ENCODE results near the gene GTPBP6.
"Not testable (repeated sequence)": the region's sequence is repeated elsewhere in the genome, so short reads cannot be mapped to it uniquely, and the experiment has no call there.

Gene GTPBP6

DNA sequence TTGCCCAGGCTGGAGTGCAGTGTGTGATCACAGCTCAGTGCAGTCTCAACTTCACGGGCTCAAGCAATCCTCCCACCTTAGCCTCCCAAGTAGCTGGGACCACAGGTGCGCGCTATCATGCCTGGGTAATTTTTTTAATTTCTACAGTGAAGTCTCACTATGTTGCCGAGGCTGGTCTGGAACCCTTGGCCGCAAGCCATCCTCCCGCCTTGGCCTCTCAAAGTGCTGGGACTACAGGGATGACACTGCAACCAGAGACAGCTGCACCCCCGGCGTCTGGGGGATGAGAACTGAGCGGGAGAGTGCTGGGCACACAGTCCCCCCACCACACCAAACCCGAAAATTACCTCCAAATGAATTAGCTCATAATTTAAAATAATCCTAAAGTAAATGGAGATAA, 33.1 kb upstream of the GTPBP6 start:
- DNase-seq, result no peak

DNA sequence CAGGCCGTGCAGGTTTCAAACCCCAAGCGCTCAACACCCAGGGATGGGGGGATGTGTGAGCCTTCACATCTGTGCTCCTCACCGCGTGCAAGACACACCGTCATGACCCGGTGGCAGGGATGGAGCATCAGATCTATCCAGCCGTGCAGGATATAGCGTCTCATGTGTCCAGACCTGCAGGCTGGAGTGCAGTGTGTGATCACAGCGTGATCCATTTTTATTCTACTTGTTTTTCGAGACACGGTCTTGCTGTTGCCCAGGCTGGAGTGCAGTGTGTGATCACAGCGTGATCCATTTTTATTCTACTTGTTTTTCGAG, 32.7 kb upstream of the GTPBP6 start:
- not testable (repeated sequence) for DNase-seq

DNA sequence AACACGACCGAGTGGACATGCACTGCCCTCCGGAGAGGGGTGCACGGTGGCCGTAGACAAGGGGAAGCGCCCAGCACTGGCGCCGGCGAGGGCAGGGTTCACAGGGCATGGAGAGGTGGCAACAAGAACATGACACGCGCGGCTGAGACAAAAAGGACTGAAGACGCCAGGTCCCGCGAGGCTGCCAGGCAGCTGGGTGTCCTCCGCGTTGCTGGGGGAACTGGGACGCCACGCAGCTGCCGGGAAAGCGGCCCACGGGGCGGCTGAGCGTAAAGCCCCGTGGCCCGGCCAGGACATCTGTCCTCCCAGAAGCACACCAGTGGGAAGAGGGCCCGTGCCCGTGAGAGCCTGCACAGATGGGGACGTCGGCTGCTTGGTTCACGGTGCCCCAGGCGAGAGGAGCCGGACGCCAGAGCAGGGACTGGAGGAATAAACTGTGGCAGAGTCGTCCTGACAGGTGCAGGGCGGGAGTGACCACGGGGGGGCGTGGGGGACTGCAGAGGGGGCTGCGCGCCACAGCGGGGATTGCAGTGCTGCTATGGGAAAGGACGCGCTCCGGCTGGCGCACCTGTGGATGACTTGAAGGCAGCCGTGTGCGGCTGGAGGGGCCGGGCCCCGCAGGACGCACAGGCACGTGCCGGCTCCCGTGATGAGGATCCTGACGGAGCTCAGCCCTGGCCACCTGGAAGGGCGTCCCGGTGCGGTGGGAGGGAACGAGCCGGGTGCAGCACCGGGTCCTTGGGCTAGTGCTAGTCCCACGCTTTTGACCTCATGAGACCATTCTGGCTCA, 32.1 kb upstream of the GTPBP6 start:
- DNase-seq, result no peak

DNA sequence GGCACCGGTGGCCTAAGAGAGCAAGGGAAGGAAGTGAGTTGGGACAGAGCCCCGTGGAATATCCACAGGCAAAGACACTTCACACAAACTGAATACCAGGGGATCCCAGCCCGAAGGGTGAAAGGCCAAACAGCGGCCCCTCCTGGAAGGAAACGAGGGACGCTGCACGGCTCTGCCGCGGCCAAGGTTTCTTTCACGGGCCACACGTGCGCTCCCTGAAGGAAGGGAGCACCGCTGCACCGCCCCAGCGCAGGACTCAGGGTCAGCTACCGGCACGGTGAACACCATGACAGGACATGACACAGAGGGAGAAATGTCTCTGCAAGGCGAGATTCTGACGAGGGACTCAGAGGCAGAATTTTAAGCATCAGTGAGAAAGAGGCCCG, 31.5 kb upstream of the GTPBP6 start:
- no peak for DNase-seq

DNA sequence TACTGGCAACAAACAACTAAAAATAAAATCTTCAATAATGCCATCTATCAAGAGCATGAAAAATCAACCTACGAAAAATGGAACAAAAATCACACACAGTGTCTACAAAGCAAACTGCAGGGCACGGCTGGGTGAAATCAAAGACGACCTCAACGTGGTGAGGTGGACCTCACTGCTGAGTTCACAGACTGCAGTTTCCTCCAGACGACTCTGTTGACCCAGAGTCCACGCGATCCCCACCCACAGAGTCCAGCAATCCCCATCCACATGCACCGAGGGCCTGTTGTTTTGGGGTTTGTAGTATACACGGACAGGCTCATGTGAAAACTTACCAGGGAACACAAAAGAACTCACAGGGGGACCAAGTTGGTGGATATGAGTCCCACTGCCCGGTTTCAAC, 31.1 kb upstream of the GTPBP6 start:
- DNase-seq, result no peak

DNA sequence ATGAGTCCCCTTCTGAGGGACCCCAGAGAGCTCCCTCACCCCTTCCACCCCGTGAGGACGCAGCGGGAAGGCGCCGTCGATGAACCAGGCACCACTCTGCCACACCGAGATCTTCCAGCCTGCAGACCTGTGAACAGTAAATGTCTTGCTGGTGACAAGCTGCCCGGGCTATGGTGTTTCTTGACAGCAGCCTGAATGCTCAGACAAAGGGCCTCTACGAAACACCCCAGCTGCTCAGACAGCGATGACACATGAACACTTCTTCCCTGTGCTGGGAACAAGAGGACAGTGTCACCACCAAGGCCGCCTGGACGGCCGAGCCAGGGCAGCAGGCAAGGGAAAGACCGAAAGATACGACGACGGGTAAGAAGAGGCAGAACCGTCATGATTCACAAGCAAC, 30.6 kb upstream of the GTPBP6 start:
- DNase-seq, result no peak

DNA sequence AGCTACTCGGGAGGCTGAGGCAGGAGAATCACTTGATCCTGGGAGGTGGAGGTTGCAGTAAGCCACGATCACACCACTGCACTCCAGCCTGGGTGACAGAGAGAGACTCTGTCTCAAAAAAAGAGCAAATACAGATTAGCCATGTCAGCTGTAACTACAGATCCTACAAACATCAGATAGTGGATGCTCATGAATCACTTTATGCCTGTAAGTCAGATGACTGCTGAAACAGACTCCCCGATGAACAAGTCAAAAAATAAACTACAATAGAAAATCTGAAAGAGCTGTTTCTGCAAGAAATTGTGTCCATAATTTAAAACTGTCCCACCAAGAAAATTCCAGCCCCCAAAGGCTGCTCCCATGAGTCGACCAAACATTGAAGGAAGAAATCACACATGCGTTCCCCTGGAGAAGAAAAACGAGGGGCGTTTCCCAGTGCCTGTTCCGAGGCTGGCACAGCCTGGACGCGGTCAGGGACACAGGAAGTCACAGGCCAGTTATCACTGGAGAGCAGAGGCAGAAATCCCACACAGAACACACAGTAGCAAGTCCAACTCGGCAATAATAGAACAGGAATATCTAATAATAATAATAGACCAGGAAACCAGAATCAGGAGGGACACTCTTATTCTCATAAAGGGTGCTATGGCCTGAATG, 30.0 kb upstream of the GTPBP6 start:
- no peak for DNase-seq

DNA sequence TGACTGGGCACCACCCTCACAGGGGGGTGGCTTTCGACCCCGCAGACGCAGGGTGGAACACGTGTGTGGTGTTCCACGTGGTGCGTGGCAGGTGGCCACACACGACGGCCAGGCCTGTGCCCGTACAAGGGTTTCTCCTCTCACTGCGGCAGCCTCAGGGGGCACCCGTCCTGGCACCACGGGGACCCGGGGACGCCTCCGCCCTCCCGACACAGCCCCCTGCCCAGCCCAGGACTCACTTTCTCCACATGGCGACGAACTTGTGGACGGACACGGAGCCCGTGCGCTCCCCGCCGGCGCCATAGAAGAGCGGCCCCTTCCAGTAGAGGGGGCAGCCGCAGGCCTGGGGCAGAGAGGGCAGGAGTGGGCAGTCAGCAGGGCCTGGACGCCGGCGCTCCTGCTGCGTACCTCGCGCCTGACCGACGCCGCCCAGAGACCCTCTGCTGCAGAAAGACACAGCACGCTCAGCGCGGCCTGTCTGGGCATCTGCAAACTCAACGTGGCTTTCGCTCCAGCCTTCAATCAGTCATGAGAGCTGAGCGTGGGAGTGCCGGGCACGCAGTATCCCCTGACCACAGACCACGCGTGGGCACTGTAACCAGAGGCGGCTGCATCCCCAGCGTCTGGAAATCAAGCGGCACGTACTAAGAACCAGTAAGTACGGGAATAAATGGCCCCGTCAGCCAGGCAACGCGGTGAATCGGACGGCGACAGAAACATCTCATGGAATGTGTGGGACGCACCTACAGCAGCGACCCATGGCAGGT, 28.9 kb upstream of the GTPBP6 start:
- DNase-seq, result no peak

DNA sequence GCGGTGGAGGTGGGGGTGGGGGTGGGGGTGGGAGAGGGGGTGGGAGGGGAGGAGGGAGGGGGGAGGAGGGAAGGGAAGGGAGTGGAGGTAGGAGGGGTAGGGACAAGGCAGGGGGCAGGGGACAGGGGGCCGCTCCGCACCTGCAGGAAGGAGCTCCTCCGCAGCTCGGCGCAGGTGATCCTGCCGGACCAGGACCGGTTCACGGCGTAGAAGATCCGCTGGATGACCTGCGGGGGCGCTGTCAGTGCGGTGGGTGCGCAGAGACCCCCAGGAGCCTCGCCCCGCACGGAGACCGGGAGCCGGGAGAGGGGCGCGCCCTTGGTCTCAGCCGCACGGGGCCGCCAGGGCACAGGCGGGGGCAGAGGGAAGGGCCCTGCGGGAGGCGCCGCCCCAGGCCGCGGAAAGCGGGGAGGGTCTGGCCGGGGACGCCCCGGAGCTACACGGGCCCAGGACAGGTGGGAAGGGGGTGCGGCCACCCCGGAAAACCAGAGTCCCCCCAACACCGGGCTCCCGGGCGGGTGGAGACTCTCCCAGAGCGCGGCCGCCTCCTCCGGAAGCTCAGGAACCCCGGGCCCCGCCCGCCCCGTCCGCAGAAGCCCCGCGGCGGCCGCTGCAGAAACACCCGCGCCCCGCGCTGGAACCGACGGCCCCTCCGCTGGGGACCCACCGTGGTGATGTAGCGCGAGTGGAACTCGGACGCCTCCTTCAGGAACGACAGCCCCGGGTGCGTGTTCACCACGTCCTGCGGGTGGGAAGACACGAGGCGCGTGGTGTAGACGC, 27.6 kb upstream of the GTPBP6 start:
- no peak for DNase-seq

DNA sequence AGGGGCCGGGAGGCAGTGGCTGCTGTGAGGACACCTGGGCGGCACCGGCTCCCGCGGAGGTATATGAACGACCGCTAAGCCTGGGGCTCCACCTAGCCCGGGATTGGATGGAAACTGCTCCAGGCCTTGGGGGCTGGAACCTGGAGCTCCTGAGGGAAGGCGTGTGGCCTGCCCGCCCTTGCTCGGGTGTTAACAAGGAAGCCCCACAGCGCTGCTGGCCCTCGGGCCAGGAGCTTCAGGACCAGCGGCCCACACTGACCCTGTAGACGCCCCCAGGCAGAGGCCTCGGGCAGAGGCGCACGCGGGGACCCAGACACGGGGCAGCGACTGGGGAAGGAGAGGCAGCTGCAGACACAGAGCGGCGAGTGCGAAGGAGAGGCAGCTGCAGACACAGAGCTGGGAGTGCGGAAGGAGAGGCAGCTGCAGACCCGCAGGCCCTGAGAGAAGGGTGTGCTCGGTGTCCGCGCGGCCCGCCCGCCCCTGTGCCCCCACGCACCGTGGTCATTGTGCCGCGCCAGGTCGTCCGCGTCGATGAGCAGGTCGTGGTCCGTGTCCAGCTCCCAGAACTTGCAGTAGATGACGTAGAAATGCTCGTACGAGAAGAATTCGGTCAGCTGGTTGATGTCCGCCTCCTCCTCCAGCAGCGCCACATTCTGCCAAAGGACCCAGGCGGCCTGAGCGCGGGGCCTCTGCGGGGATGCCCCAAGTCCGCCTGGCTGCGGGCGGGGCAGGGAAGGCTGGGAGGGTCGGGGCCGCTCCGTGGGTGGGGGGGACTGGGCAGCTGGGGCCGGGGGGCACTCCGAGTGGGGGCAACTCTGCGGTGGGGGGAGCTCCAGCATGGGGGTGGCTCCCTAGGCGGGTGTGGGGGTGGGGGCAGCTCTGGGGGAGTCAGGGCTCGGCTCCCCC, 26.7 kb upstream of the GTPBP6 start:
- no peak for DNase-seq

DNA sequence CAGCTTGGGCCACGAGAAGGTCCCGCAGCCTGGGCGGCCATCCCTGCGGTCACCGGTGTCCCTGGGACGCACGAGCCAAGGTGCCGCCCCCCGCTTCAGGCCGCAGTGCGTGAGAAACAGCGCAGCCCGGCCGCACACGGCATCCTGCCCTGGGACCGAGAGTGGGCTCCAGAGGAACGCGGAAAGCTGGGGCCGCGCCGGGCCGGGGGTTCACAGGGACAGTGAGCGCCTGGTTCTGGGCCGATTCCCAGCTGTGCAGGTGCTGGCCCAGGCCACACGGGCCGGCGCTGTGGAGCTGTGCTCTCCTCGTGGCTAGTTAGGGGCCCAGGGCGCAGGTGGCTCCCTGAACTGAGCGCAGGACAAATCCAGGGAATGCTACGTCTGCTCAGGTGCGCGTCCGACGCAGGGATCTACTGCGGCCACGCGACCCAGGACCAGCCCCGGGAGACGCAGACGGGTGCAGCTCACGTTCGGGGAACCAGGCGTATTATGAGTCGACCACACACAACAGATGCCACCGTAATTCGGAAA, 25.8 kb upstream of the GTPBP6 start:
- no peak for DNase-seq

DNA sequence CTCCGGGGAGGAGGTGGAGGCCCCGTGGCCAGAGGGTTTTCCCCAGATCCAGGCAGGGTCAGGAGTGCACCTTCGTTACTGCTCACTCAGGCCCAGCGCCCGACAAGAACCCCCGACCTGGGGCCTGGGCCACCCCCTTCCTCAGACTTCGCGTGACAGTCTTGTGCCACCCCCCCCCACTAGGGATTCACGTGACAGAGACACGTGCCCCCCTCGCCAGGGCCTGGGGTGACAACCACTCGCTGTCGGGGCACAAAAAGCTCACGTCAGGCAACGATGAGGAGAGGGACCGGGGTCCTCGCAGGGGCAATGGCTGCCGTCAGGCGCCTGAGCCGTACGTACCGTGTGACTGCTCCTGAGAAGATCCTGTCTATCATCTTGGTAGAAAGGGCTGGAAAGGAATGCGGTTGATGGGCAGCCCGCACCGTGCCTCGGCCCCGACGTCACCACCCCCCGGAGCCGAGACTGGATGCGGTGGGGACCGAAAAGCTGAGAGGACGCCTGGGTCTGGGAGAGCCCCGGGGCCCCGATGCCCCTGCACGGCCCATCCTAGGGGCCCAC, 23.0 kb upstream of the GTPBP6 start:
- no peak for DNase-seq

DNA sequence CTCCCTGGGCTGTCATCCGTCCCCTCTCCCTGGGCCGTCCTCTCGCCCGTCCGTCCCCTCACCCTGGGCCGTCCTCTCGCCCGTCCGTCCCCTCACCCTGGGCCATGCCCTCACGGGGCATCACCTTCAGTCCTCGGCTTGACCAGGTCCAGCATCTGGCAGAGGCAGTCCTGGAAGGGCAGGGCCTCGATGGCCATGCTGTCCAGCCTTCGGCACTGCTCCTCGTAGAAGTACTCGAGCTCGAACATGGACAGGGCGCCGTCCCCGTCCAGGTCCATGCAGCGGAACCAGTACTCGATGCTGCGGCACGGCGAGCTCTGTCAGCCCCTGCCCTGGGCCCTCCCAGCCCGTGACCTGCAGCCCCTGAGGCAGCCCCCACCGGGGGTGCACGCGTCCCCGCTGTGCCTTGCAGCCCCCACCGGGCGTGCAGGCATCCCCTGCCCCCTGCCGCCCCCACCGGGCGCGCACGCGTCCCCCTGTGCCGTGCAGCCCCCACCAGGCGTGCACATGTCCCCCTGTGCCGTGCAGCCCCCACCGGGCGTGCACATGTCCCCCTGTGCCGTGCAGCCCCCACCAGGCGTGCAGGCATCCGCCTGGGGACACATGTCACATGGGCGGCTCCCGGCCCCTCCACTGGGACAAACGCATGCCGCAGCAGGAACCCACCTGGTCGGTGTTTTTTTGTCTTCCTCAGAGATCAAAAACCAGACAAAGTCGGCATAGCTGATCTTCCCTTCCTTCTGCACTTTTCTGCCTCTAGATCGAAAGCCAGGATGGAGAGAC, 22.2 kb upstream of the GTPBP6 start:
- DNase-seq, result no peak

DNA sequence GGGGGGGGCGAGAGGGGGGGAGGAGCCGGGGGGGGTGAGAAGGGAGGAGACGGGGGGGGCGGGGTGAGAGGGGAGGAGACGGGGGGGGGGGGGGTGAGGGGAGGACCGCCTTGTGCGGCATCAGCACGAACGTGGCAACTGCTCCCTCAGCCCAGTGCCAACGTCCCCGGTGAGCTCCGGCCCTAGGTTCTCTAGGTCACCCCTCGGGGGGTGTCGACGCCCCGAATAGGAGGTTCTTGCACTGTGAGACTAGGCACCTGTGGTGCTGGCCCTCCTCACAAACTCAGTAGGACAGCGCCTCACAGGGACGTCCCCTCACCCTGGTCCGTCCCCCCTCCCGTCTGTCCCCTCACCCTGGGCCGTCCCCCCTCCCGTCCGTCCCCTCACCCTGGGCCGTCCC, 21.5 kb upstream of the GTPBP6 start:
- no peak for DNase-seq

DNA sequence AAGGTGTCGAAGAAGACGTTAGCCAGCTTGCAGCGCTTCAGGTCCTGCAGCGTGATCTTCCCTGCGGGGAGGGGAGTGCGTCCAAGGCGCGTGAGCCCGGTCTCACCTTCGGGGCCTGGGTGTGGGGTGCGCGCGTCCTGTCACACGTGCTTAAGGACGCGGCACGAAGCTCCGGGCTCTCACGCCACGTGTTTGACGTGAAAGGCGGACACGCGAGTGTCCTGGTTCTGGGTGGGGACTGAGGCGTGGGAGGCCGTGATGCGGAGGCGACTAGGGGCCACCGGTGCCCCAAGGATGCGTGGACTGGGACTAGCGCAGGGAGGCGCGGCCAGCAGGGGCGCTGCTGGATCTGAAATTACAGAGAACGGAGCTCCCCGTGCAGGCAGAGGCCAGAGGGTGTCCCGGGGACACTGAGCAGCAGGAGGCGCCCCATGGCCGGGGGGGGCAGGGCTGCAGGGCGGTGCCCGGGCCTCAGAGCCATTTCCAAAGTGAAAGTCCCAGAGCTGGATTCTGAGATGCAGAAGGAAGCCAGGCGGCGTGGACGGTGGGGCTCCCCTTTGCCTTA, 20.3 kb upstream of the GTPBP6 start:
- no peak for DNase-seq

DNA sequence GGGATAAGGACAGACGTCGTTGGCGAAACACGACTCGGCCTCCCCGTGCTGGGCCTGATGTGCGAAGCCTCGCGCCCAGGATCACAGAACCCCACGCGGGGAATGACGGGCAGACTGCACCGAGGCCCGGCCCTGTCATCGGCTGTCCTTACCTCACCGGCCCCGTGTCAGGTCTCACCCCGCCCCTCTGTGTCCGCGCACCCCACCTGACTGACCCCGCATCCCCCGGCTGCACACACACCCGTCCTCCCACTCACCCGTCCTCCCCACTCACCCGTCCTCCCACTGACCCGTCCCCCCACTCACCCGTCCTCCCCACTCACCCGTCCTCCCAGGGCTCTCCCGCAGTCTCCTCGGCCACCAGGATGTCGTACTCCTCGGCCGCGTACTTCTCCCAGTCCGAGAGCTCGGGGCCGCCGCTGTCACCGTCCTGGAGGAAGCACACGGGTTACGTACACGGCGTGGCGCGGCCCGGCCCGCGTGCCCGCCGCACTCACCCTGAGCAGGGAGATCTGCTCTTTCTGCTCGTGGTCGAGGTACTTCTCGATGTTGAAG, 19.8 kb upstream of the GTPBP6 start:
- no peak for DNase-seq

DNA sequence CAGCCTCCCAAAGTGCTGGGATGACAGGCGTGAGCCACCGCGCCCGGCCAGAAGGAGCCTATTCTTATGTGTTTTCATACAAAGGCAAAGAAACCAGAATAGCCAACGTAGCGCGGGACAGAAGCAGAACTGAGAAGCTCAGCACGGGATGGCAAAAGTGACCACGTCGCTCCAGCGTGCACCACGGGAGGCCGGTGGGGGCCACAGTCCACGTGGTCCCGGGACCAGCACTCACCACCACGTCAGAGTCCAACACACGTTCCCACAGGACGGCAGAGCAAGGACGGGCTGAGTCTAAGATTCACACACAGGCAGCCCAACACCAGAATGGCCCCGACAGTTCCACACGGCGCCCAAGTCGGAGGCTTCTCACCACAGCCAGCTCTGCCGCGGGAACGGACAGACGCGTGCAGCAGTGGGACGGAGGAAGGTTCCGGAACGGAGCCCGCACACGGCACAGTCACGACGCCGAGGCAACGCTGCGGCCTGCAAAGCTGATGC, 18.8 kb upstream of the GTPBP6 start:
- DNase-seq, result no peak

DNA sequence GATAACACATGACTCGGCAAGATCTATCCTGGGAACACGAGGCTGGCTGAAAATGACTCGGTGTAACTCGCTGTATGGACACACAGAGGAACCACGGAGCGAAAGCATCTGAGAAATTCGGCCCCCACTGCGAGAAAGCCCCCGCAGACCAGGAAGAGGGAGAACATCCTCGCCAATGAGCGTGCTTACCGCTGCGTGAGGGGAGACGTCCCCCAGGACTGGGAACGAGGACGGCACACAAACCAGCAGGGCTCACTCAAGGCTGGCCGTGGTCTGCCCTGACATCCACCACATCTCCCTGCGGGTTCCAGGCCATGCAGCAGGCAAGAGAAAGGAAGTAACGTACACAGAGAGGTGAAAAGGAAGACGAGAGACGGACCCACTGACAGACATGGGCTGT, 17.6 kb upstream of the GTPBP6 start:
- DNase-seq, result no peak

DNA sequence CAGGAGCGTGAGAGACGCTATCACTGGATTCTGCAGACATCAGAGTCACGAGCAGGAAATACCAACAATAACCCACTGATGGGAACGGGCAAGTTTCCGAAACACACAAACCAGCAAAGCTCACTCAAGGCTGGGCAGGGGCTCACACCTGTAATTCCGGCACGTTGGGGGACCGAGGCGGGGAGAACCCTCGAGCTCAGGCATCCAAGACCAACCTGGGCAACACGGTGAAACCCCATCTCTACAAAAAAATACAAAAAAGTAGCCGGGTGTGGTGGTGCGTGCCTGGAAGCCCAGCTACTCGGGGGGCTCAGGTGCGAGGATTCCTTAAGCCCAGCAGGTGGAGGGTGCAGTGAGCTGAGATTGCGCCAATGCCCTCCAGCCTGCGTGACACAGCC, 17.2 kb upstream of the GTPBP6 start:
- DNase-seq, result no peak

All from NCI-H2081 treated with DMSO at 0.1 percent for 48 hours (cell line).